DMS 273 (cell line): Measurements from ENCODE around the gene FOXR1.

Experiments
- DNase-seq: peaks from one replicate; lab custom pipeline; 2025; ENCODE audit not compliant: unreplicated experiment; lab: John Stamatoyannopoulos, UW

Gene FOXR1

DNA sequence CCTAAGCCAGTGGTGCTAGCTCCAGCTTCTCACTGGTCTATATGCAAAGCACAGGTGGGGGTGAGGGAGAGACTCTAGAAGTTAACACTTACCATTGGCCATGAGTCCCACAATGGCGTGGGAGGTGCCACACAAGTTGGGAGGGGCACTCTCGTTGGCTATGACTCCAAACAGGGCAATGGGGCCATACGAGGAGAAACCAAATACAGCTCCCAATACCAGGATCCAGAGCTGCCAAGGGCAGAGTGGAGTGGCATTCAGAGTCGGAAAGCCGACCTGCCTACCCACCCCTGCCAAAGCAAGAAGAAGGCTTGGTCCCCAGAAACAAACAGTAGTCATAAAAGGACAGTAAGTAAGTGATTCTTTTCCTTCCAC lies 53.5 kb downstream of the FOXR1 start:
- no peak for DNase-seq

DNA sequence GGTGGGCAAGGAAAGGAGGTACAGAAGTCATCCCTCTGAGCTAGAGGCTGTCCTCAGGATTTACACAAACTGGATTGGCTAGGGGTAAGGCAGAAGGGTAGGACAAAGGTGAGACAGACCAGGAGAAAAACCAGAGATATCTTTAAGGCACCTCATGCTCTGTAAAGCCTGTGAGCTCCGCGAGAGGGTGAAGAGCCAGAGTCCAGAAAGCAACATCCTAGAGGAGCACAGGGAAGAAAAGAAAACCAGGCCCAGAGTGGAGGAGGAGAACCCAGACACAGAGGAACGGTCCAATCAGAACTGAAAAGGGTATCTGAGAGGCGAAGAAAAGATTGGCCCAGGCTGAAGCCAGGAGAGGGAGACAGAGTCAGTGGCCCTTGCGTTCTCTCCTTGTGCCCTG lies 54.0 kb downstream of the FOXR1 start:
- no peak for DNase-seq

DNA sequence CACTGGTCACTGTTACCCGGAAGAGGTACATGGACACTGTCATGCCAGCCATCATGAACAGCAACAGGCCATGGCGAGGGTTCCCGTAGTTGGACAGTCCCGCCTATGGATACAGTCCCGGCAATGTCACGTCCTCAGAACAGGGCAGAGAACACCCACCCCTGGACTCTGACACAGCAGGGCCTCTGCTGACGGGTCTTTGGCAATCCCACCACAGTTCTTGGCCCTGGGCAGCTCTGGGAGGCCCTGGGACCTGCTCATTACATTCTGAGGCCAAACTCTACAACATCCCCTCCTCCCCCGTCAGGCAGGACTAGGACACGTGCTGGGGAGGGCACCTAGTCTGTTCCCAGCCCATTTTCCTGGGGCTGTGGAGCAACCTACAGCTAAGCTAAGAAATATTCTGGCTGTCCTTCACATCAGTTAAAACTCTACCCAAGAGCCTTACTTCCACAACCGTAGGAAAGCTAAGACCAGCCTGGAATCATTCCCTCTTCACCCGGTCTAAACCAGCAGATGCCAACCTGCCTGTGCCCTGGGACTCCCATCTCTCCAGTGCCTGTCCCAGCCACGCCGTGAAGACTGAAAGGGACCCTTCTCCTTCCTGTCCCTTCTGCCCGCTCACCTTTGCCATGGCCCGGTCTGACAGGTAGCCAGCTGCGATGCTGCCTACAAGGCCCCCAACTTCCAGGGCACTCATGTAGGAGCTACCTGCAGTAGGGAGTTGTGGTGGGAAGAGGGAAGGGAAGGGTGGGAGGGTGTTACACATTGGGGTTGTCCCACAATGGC lies 54.6 kb downstream of the FOXR1 start:
- DNase-seq: no peak

DNA sequence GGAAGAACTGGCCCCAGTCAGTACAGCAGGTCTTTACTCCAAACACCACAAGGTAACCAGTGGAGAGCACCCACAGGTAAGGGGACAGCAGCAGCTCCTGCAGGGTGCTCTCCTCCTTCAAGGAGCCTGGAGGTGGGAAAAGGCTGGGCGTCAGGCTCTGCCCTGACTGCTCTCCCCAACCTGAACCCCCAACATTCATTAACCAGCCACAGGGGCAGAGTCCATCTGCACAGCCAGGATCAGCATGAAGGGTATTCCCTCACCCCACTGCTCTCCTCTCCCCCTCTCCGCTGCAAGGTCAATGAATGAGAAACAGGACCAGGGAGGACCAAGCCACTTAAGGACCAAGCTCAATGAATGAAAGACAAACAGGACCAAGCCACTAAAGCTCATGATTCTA lies 55.4 kb downstream of the FOXR1 start:
- no peak for DNase-seq

DNA sequence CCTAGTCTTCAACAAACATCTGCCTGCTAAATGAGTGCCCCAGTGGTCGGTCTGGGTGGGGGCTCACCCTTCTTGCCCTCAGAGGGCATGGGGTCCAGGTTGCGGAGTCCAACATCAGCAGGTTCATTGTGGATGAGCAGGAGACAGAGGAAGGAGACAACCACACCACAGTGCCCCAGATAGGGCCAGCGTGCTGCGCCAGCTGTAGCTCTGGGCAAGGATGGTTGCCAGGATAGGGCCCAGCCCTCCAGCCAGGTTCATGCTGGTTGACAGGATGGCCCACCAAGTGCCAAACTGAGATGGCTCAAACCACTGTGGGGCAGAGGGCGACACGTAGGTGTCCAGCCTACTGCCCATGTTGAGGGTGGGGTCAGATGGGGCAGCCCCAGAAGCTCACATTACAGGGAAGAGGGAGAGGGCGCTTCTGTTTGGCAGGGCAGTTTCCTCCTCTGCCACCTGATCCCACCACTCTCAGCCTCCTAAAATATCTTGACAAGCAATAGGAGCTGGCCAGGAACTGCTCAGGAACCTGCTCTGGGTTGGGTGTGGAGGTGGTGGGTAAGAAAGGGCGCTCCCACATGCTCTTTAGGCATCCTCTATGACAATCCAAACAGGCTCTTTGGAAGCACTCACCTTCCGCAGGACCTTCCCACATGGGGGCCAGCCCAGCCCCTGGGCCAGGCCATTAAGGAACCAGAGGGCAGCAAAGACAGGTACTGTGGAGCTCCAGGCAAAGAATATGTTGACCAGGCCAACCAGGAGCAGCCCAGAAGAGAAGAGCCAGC lies 56.2 kb downstream of the FOXR1 start:
- no peak for DNase-seq

DNA sequence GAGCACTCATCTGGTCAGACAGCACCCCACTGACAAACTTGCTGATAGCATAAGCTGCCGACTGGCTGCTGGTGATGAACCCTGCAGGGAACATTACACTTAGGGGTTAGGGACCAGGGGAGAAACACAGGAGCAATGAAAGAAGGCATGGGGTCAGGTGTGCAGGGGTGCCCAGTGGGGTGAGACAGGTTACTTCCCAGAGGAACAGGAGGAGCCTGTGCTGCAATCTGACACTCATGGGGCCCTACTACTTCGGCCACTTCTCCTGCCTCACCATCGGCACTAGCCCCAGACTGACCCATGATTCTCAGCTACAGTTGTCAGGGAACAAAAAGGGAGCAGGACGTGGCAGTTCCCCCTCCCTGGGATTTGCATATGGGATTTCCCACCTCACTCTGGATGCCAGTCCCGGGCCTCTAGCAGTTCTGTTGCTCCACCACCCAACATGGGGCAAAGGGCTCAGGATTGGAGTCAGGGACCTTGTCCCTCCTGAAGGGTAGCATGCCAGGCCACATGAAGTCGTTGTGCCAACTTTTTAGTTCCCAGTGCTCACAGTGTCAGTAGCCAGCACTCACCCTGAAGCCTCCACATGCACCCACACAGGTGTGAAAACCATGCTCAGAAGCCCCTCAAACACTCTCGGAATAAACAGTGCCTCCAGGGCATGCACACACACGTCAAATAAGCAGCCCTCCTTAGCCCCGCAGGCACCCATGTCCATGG lies 56.9 kb downstream of the FOXR1 start:
- no peak for DNase-seq

DNA sequence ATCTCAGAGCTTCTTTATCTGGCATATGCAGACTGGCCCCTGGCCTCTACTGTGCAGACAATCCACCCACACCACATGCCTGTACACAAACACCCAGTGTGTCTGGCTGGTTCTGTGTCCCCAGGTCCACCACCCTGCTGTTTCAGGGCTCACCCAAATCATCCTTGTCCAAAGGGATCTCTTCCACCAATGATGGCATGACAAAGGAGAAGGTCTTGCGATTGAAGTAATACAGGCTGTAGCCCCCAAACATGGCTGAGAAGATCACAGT lies 57.4 kb downstream of the FOXR1 start:
- no peak for DNase-seq

DNA sequence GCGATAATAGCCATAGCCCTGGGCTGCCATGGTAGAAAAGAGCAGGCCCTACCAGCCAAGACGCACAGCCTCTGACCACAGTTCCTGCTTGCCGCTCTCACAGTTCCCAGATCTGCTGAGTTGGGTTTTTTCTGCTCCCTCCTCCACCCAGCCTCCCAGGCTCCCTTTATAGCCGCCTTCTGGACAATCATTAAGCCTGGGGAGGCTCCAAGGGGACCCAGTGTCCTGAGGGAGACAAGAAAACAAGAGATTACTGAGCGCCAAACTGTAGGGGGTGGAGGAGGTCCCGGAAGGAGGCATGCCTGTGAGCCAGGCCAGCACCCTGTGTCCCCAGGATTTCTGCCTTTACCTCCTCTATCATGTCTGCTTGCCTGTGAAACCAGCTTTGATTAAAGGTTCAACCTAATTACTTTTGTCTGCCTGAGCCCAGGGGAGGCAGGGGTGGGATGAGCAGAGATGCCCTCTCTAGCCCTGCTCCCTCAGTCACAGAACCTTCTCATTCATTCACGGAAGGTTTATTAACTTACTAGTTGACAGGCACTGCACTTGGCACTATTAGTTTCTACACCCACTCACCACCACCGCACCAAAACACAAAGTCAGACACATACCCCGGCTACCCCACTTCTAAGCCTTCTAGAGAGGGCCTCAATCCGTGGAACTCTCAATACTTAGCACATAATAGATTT lies 57.9 kb downstream of the FOXR1 start:
- no peak for DNase-seq

DNA sequence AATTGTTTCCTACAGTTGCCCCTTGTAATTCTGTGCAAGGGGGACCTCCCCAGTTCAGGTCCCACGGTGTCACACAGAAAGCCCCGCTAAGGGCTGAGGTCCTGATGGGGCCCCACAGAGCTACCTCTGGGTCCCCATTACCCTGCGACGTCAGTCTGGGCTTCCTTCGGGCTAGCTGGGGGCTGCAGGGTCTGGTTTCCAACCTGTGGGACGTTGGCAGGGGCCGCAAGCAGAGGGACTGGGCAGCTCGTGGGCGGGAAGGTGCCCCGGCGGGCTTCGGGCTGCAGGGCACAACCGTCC lies 58.4 kb downstream of the FOXR1 start:
- DNase-seq: no peak

DNA sequence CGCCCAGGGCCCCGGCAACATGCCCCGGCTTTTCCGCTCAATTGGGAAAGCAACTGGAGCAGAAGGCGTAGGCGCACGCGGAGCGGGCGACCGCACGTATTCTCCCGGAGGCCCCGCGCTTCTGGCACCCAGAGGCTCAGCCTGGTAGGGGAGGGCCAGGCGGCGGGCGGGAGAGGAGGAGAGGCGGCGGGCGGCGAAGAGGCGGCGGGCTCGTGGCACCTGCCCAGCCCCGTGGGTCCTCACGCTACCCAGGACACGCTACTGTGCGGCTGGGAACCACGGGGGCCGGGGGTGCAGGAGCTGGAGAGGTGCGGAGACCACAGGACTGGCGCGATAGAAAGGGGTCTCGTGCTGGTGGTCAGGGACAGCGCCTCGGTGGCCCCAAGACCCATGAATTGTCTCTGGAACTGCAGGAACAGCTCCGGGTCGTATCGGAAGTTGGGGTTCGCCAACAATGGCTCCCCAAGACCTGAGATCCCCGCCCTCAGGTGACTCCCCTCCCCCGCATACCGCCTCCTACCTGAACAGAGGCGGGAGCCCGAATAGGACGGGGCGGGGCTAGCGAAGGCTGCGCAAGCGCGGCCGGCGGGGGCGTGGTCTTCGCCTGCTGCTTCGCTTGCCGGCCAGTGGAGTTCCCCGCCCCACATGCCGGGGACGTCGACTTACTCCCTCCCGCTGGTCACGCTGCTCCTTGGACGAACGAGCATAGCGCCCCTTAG lies 58.9 kb downstream of the FOXR1 start, which contains the start of gene SLC37A4:
TSS of gene SLC37A4 (minus strand) at position 549 of the 719 bp plus-strand sequence.
- peak; percentile 98 for DNase-seq
